ENCODE data around the gene KLRC3.
"Not testable (repeated sequence)": the region's sequence is repeated elsewhere in the genome, so short reads cannot be mapped to it uniquely, and the experiment has no call there.

KLRC3 gene

DNA sequence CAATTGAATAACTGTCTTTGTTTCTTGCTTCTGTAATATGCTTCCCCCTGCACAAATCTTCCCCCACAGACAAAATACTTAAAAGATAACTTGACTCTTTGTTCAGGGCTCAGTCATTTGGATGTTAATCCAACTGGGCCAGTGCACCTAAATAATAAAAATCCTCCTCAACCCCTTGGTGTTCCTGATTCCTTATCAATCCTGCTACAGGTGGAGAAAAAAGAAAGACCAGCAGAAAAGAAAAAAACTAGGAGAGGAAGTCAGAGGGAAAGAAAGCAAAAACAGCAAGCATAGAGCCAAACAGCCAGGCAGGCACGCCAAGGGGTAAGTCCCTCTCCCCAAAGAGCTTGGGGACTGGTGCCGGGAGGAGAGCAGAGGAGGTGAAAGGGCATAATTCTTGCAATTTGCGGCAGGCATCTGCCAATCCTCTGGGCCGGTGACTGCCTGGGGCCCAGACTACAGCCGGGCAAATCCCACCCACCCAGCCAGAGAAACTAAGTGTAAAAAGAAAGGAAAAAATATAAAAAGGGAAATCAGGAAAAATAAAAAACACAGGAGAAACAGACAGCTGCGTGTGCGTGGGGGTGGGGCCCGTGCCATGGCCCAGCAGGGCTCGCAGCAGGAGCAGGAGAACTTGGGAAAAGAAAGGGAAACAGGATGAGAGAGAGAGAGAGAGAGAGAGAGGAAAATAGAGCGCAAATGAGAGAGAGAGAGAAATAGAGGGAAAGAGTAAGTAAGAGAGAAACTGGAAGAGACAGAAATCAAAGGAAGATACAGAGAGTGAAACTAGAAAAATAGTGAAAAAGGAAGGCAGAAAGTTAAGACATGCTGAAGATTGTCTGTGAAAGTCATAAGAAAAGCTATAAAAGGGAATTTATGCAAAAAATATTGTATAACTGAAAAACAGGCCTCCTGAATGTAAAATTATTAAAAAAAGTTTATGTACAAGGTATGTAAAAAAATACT, 51.9 kb downstream of the KLRC3 start:
- DNase-seq: no peak

DNA sequence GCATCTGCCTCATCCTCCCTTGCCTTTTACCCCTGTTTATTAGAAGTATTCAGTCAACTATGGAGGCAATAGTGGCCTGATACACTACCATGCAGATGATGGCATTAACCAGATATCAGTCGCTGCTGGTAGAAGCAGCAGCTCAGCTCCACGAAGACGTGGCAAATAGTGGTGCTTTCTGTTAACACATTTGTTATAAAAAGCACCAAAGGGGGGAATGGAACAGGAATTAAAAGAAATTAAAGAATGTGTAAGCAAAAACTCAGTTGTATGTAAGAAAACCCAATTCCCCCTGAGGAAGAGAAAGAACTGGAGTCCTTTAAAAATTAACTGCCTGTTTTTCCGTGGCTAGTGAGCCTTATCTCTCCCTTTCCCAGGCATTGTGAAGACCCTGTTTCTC, 52.7 kb downstream of the KLRC3 start:
- not testable (repeated sequence) for DNase-seq

DNA sequence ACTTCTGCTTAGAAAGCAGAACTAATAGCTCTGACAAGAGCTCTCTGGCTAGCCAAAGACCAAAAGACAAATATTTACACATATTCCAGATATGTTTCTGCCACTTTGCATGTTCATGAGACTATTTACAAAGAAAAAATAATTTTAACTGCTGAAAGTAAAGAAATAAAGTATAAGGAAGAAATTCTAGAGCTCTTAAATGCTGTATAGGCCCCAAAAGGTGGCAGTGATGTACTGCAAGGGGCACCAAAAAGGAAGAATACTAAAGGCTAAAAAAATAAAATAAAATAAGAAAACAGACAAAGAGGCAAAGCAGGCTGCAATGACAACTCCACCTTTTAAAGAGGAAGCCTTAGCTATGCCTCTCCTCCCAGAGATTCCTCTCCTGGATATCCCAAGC, 53.5 kb downstream of the KLRC3 start:
- no peak for DNase-seq

DNA sequence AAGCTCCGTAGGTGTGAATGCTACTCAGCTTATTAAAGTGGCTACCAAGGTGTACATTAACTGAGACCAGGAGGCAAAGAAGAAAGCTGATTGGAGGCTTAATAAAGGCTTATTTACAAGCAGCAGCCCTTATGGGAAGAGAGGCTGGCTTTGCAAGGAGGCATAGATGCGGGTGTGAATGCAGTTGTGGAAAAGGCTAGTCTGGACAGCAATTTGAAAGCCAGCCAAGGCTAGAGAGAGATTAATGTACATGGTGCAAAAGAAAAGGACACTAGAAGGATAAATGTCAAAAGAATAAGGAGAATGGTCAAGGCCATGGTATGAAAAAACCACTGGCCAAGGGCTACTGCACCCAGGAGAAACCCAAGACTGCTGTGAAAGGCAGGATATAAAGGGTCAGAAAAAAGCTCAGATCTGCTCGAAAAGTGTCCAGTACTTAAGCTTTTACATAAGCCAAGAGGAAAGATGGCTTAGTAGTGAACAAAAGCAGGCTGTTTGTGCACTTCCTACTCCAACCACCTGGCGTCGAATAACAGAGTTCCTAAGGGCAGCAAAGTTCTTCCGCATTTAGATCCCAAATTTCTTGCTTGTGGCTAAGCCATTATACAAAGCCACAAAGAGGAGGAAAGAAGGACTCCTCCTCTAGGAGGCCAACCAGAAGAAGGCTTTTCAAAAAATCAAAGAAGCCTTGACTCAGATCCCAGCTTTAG, 54.5 kb downstream of the KLRC3 start:
- no peak for DNase-seq

DNA sequence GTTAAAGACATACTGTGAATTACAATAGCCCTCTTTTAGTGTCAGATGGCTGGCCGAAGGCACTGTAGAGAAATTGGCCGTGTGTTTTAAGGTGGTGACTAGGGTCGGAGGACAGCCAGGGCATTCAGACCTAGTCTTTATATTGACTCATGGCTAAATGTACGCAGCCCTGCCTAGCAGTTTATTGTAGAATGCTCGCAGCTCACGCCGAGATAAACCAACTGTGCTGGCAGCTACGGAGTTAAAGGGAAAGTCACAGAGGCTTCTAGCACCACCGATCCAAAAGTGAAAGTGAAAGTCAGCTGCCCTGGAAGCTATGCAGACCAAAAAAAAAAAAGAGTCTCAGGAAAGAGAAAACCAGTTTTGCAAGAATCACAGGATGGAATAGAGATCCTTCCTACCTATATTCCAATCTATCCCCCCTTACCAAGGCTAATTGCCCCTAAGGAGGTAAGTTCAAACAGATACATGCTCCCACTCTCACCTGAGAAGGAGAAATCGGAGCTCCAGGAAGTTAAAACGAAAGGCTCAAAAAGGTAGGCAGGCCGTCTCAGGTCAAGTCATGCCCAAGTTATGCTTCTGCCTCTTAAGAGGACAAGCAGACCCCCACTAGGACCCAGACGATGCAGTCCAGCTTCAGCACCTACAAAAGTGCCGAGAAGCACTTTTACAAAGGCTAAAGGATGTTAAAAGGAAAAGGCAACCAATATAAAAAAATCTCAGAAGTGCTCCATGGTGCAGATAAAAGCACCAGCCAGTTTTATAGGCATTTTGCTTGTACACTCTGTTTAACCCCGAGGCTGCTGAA, 55.4 kb downstream of the KLRC3 start:
- no peak for DNase-seq

DNA sequence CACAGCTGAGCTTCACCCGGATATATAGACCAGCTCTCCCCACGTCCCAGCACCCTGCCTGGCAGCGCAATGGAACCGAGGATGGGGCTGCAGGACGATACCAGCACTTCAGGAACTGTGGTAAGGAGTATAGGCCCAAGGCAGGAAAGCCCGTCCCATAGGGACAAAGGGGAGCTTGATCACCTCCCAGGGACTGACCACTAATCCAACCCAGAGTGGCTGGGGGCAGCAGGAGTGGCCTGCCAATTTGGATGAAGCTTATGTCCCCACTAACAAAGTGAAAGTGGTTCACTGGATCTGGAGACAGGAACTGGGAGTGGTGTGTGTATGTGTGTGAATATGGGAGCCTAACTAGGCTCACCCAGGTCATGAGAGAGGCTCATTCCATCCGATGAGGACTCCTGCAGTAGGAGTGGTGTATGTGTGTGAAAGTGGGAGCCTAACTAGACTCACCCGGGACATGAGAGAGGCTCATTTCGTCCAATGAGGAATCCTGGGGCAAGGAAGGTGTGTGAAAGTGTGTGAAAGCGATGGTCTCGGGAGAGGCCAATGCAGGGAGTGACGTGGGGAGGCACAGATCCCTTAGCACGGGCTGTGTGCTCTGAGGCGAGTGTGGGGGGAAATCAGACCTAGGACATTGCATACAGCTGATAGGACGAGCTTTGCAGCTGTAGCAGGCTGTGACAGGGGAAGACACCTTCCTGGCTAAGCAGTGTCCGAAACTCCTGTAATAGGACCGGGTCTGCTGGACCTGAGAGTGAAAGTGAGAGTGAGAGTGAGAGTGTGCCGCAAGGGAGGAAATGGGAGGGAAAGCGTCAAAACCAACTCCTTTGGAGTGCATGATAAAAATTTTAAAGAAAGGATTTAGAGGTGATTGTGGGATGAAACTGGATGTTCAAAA, 56.2 kb downstream of the KLRC3 start:
- no peak for DNase-seq

DNA sequence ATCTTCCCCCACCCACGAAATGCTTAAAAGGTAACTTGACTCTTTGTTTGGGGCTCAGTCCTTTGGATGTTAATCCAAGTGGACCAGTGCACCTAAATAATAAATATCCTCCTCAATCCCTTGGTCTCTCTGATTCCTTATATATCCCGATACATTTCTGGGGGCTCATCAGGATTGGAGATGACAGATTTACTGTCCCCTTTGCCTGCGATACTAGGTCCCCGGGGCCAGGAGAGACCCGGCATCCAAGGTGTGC, 56.8 kb downstream of the KLRC3 start:
- DNase-seq: no peak

DNA sequence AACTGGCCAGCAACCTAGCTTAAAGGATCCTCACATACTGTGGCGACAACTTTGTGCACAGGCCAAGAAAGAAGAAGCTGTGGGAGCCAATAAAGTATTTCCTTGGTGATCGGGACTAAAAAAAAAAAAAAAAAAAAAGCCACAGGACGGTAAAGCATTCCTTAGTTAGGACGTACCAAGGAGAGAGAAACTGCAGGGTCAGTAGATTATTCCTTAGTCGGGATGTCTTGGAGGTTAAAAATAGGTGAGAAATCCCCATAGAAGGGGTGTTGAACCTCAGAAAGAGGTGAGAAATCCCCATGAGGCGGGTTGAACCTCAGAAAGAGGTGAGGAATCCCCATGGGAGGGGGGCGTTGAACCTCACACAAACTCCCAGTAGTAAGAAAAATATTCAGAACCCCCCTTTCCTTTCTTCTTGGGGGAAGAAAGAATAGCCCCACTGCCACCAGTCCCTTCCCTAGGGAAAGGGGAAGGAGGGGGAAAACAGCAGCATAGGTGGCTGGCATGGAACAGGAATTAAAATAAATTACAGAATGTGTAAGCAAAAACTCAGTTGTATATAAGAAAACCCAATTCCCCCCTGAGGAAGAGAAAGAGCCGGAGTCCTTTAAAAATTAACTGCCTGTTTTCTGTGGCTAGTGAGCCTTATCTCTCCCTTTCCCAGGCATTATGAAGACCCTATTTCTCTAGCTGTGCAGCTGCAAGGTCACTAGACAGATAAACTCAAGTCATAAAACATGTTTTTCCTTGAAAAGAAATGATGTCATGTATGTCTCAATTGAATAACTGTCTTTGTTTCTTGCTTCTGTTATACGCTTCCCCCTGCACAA, 57.4 kb downstream of the KLRC3 start:
- DNase-seq: no peak

DNA sequence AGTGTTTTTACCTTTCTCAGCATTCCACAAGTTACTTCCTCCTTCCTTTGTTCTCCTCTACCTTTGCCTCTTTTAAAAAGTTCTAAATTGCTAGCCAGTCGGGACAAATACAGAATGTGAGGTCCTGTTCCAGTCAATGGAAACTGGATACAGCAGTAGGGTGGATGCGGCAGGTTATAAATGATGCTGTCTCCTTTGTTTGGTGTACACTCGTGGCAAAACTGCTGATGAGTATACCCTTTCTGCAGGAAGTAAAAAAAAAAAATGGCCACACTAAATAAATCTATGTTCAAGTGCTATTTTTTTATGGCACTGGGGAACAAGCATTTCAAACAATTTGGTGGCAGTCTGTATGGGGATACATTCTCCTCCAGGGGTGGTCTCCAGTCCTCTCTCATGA, 58.1 kb downstream of the KLRC3 start:
- DNase-seq: no peak

All from NCI-H524 treated with DMSO at 0.1 percent for 48 hours (cell line).